Transverse colon (tissue), 4 donors: Measurements from ENCODE around the gene CUTA. TPM values are rescaled to one million over a fixed set of nuclear protein-coding genes. Genes with fewer than 3 reads are reported as not detected.
A peak's percentile ranks its signal among the peaks of the same experiment; 100 is the strongest.

ENCODE experiments used
- DNase-seq: peaks from one replicate; pipeline ENCODE4 v3.0.0-alpha.2; 2019
- H3K27ac ChIP-seq, 4 donors: fragments of 200-600 bp; sonication (generic); 2 replicates each; pipeline ENCODE4 v1.5.1; 2016 to 2018; ENCODE audit warnings: inconsistent platforms in 4 of 4
- H3K27me3 ChIP-seq: fragments of 200-600 bp; sonication (generic); 2 replicates; pipeline ENCODE4 v1.5.1; 2017; ENCODE audit warnings: inconsistent platforms
- H3K36me3 ChIP-seq, 4 donors: fragments of 200-600 bp; sonication (generic); 2 replicates each; pipeline ENCODE4 v1.5.1; 2017 to 2019; ENCODE audit warnings: inconsistent platforms in 4 of 4
- H3K4me1 ChIP-seq, 4 donors: fragments of 200-600 bp; sonication (generic); 2 replicates each; pipeline ENCODE4 v1.5.1; 2017 to 2020; ENCODE audit warnings: inconsistent platforms in 4 of 4
- H3K4me3 ChIP-seq, 4 donors: fragments of 200-600 bp; sonication (generic); 1 replicate in 1 of 4; 2 replicates in 3 of 4; pipeline versions ENCODE4 v1.5.1 to v1.6.1; 2017 to 2019; ENCODE audit warnings: inconsistent platforms in 4 of 4
- H3K9me3 ChIP-seq, 2 donors: fragments of 200-600 bp; sonication (generic); 2 replicates each; pipeline ENCODE4 v1.5.1; 2017 to 2019; ENCODE audit warnings: inconsistent platforms in 2 of 2
- CTCF ChIP-seq, 5 experiments: fragments of 200-600 bp in 3 of 5; fragments of 450-650 bp in 2 of 5; sonication (generic) in 3 of 5; IDR thresholded peaks; 1 replicate in 2 of 5; 2 replicates in 3 of 5; pipeline ENCODE4 v1.5.1; 2016 to 2017; ENCODE audit warnings: antibody characterized with exemption in 5 of 5, inconsistent platforms in 3 of 5, mild to moderate bottlenecking in 2 of 5, moderate library complexity in 1 of 5
- EP300 ChIP-seq: sonication (generic); formaldehyde crosslinking; IDR thresholded peaks from one replicate; pipeline ENCODE4 v1.6.1; 2017; ENCODE audit warnings: antibody characterized with exemption, low read depth
- POLR2A ChIP-seq: fragments of 450-650 bp; IDR thresholded peaks from one replicate; pipeline ENCODE4 v1.6.1; 2016; ENCODE audit warnings: antibody characterized with exemption, mild to moderate bottlenecking, moderate library complexity
- POLR2AphosphoS5 ChIP-seq, 3 donors: sonication (generic); formaldehyde crosslinking; IDR thresholded peaks; one replicate each; pipeline ENCODE4 v1.6.1; 2016; ENCODE audit warnings: antibody characterized with exemption in 3 of 3
- WGBS, 2 donors: methylation state at CpG; one replicate each; pipeline ENCODE4 v1.1.5; 2018; ENCODE audit warnings: low coverage in 1 of 2; 5-methylcytosine and 5-hydroxymethylcytosine counted together
- in situ Hi-C, 4 donors: fragments of 200-750 bp; cut with MboI; loops; one replicate each; pipeline versions ENCODE4 v1.15.0 to v1.15.1; 2017; ENCODE audit warnings: low sequenced_read_pairs in 3 of 4, low pct_ligation_motif_present in 1 of 4, low pct_unique_long_range_greater_than_20kb in 1 of 4
- intact Hi-C: fragments of 100-400 bp; cut with DNase I; formaldehyde crosslinking; loops from one replicate; pipeline ENCODE4 v1.15.1; 2023; ENCODE audit warnings: low total_unique reads
- total RNA-seq, 4 donors: library from RNA; depleted of rRNA; stranded (reverse); fragments of >200 nt; gene quantifications; one replicate each; pipeline ENCODE4 v1.1.0, GENCODE V29; 2016

CUTA gene
- total RNA-seq, 4 donors from 2014 or later: 18.9 to 134 (median 91.3) TPM

- WGBS, 2 donors: 1 to 13% methylated on average over 10 to 12 of the region's 12 CpGs
- TF ChIP-seq POLR2AphosphoS5 (IDR thresholded peaks at IDR 0.05): no peak
- TF ChIP-seq CTCF (IDR thresholded peaks at IDR 0.05): no peak
- TF ChIP-seq POLR2A: no peak
- no peak for TF ChIP-seq EP300
- in situ Hi-C loops: loop anchor here in 1 of 4 donors (25.0 kb wide), 1 partner anchor 463 kb away; the partner anchor contains the start of genes BRD2 and HLA-DMA
- no peak for DNase-seq
- Histone ChIP-seq H3K27ac (peak overlapping the region; percentile 85 to 95 (median 90)), H3K9me3 (no peaks in the 10 kb centered on the region), H3K4me3 (peak overlapping the region; percentile 42 to 58 (median 50)), H3K27me3 (no peaks in the 10 kb centered on the region), H3K4me1 (peaks cover 13 to 46% (median 37%) of the 10 kb centered on the region in 4 donors), H3K36me3 (no peaks in the 10 kb centered on the region)
- intact Hi-C loops: no loop called here
These were observed 7.2 kb upstream of the CUTA start for GRCh38 chr6:33424855-33425667.

- peak overlapping the region; percentile 85 to 95 (median 90) for H3K27ac ChIP-seq
- no peaks in the 10 kb centered on the region for H3K27me3 ChIP-seq
- H3K4me3 ChIP-seq: no peak overlapping the region
- DNase-seq: no peak
- H3K36me3 ChIP-seq: no peaks in the 10 kb centered on the region
- intact Hi-C loops: no loop called here
- 89 to 98% methylated on average over 1 to 2 of the region's 2 CpGs for WGBS, 2 donors
- H3K9me3 ChIP-seq: no peaks in the 10 kb centered on the region
- peaks cover 15 to 55% (median 43%) of the 10 kb centered on the region in 4 donors for H3K4me1 ChIP-seq
- in situ Hi-C loops: loop anchor here in 1 of 4 donors (25.0 kb wide), 1 partner anchor 461 kb away; the partner anchor contains the start of genes BRD2 and HLA-DMA
- TF ChIP-seq POLR2AphosphoS5 (IDR thresholded peaks at IDR 0.05) (no peak), CTCF (IDR thresholded peaks at IDR 0.05) (no peak), POLR2A (no peak), EP300 (no peak)
These were observed 5.9 kb upstream of the CUTA start for GRCh38 chr6:33423777-33424176.

- in situ Hi-C loops (loop anchor here in 1 of 4 donors (25.0 kb wide), 1 partner anchor 459 kb away; the partner anchor contains the start of genes BRD2 and HLA-DMA), intact Hi-C loops (no loop called here)
- H3K27me3 ChIP-seq: no peaks in the 10 kb centered on the region
- no peak for DNase-seq
- TF ChIP-seq POLR2AphosphoS5 (IDR thresholded peaks at IDR 0.05) (no peak), POLR2A (no peak), CTCF (IDR thresholded peaks at IDR 0.05) (no peak), EP300 (no peak)
- no peaks in the 10 kb centered on the region for H3K9me3 ChIP-seq
- peak overlapping the region in 2 of 4 donors; percentile 91 to 96 for H3K27ac ChIP-seq
- no peak overlapping the region for H3K4me3 ChIP-seq
- WGBS, 2 donors: 83 to 95% methylated on average over 2 of the region's 2 CpGs
- H3K4me1 ChIP-seq: peaks cover 23 to 53% (median 43%) of the 10 kb centered on the region in 4 donors
- no peaks in the 10 kb centered on the region for H3K36me3 ChIP-seq
These were observed 3.4 kb upstream of the CUTA start for GRCh38 chr6:33421344-33421643.

- in situ Hi-C loops (loop anchor here in 1 of 4 donors (25.0 kb wide), 1 partner anchor 458 kb away; the partner anchor contains the start of genes BRD2 and HLA-DMA), intact Hi-C loops (no loop called here)
- peak overlapping the region in 3 of 4 donors; percentile 5 to 46 (median 13) for H3K4me3 ChIP-seq
- no peak for TF ChIP-seq EP300
- no peak for TF ChIP-seq POLR2A
- TF ChIP-seq POLR2AphosphoS5 (IDR thresholded peaks at IDR 0.05): no peak
- TF ChIP-seq CTCF (IDR thresholded peaks at IDR 0.05): no peak
- H3K27me3 ChIP-seq: no peaks in the 10 kb centered on the region
- 69 to 73% methylated on average over 2 to 6 of the region's 6 CpGs for WGBS, 2 donors
- H3K9me3 ChIP-seq: no peaks in the 10 kb centered on the region
- peaks cover 27 to 56% (median 43%) of the 10 kb centered on the region in 4 donors for H3K4me1 ChIP-seq
- peak overlapping the region; percentile 91 to 96 (median 94) for H3K27ac ChIP-seq
- H3K36me3 ChIP-seq: peaks cover 0 to 3% (median 0%) of the 10 kb centered on the region in 4 donors
- no peak for DNase-seq
These were observed 2.8 kb upstream of the CUTA start for GRCh38 chr6:33420491-33421343.
